GM18870 (cell line): ENCODE data around the gene GINS2.

Experiments used
- ATAC-seq: cut with Tn5 transposase; IDR thresholded peaks from one replicate; pipeline ENCODE4 v1.9.1; 2021; ENCODE audit warnings: moderate library complexity; ENCODE audit not compliant: unreplicated experiment

The GINS2 gene

GRCh38 chr16:85668676-85669424 is 19.9 kb downstream of the GINS2 start:
- no peak for ATAC-seq

- no peak for ATAC-seq
These were observed 20.8 kb downstream of the GINS2 start for GRCh38 chr16:85667841-85668413.

GRCh38 chr16:85667261-85667660 is 21.5 kb downstream of the GINS2 start:
- no peak for ATAC-seq

GRCh38 chr16:85665929-85666328 is 22.8 kb downstream of the GINS2 start:
- ATAC-seq, result no peak

GRCh38 chr16:85665373-85665740 is 23.4 kb downstream of the GINS2 start:
- no peak for ATAC-seq

GRCh38 chr16:85664580-85665372 is 24.0 kb downstream of the GINS2 start:
- ATAC-seq, result no peak

GRCh38 chr16:85663891-85664321 is 24.8 kb downstream of the GINS2 start:
- no peak for ATAC-seq

GRCh38 chr16:85662976-85663830 is 25.6 kb downstream of the GINS2 start:
- no peak for ATAC-seq

GRCh38 chr16:85662482-85662812 is 26.3 kb downstream of the GINS2 start:
- ATAC-seq, result no peak

- no peak for ATAC-seq
These were observed 26.8 kb downstream of the GINS2 start for GRCh38 chr16:85661740-85662481.

GRCh38 chr16:85660843-85661739 is 27.7 kb downstream of the GINS2 start:
- no peak for ATAC-seq

- ATAC-seq, result no peak
These were observed 28.8 kb downstream of the GINS2 start for GRCh38 chr16:85659805-85660511.

- ATAC-seq, result no peak
These were observed 29.4 kb downstream of the GINS2 start for GRCh38 chr16:85659336-85659735.

GRCh38 chr16:85658504-85659326 is 30.0 kb downstream of the GINS2 start:
- ATAC-seq, result no peak

GRCh38 chr16:85657996-85658395 is 30.8 kb downstream of the GINS2 start:
- ATAC-seq, result no peak

GRCh38 chr16:85657267-85657650 is 31.5 kb downstream of the GINS2 start:
- no peak for ATAC-seq

GRCh38 chr16:85656351-85657266 is 32.1 kb downstream of the GINS2 start:
- ATAC-seq, result no peak
